MM.1S (cell line): ENCODE results near the gene GRB7.

Experiments used
- CTCF ChIP-seq: fragments of 300-600 bp; sonication (generic); IDR thresholded peaks from 2 replicates; pipeline ENCODE4 v1.5.1; 2016; ENCODE audit warnings: antibody characterized with exemption, low read length, mixed read lengths
- EZH2 ChIP-seq: fragments of 300-600 bp; sonication (generic); optimal IDR thresholded peaks from 2 replicates; pipeline ENCODE3; 2017; ENCODE audit warnings: low read depth, mild to moderate bottlenecking, antibody characterized with exemption, low read length, mixed read lengths

- TF ChIP-seq CTCF (no peak), EZH2 (no peak)
Observed at GRCh38 chr17:39757931-39758873, 20.5 kb downstream of the GRB7 start.
